NT2/D1 (cell line): ENCODE results near the gene ELAVL4.

ENCODE experiments used
- DNase-seq: peaks from one replicate; pipeline ENCODE4 v3.0.0-alpha.2; 2011; ENCODE audit warnings: low read depth, low spot score
- H3K27me3 ChIP-seq: 2 replicates; pipeline ENCODE4 v1.6.0; 2011; ENCODE audit warnings: mild to moderate bottlenecking; ENCODE audit not compliant: insufficient read length, insufficient read depth
- H3K36me3 ChIP-seq: 2 replicates; pipeline ENCODE4 v1.6.1; 2011; ENCODE audit warnings: mild to moderate bottlenecking, low read length, mixed read lengths; ENCODE audit not compliant: insufficient read depth, insufficient read length
- H3K4me1 ChIP-seq: 2 replicates; pipeline ENCODE4 v1.5.1; 2011; ENCODE audit not compliant: insufficient read depth, insufficient read length
- H3K4me3 ChIP-seq: 2 replicates; pipeline ENCODE4 v1.5.1; 2011; ENCODE audit warnings: low read depth; ENCODE audit not compliant: insufficient read length
- H3K9ac ChIP-seq: 2 replicates; pipeline ENCODE4 v1.6.0; 2011; ENCODE audit warnings: low read depth; ENCODE audit not compliant: insufficient read length
- H3K9me3 ChIP-seq: 2 replicates; pipeline ENCODE4 v1.5.1; 2011; ENCODE audit warnings: mild to moderate bottlenecking, low read length; ENCODE audit not compliant: insufficient read depth
- SUZ12 ChIP-seq: IDR thresholded peaks from 2 replicates; pipeline ENCODE4 v1.6.1; 2011; ENCODE audit not compliant: insufficient read length, insufficient read depth; ENCODE audit errors: extremely low read depth
- YY1 ChIP-seq: IDR thresholded peaks from 2 replicates; pipeline ENCODE4 v1.6.1; 2011; ENCODE audit not compliant: insufficient read length, insufficient read depth
- ZNF274 ChIP-seq: IDR thresholded peaks from 2 replicates; pipeline ENCODE4 v1.6.1; 2011; ENCODE audit warnings: mild to moderate bottlenecking, low read depth, low read length

Gene ELAVL4

GRCh38 chr1:50183378-50184133, 74.8 kb downstream of the ELAVL4 start:
- H3K27me3 ChIP-seq, result no peaks in the 10 kb centered on the region
- no peaks in the 10 kb centered on the region for H3K9me3 ChIP-seq
- DNase-seq, result no peak
- H3K9ac ChIP-seq, result no peak overlapping the region
- no peaks in the 10 kb centered on the region for H3K36me3 ChIP-seq
- no peak overlapping the region for H3K4me3 ChIP-seq
- TF ChIP-seq YY1 (no peak), ZNF274 (no peak), SUZ12 (no peak)
- no peaks in the 10 kb centered on the region for H3K4me1 ChIP-seq

- Histone ChIP-seq H3K36me3 (no peaks in the 10 kb centered on the region), H3K4me3 (no peak overlapping the region), H3K4me1 (no peaks in the 10 kb centered on the region), H3K9me3 (no peaks in the 10 kb centered on the region), H3K27me3 (no peaks in the 10 kb centered on the region), H3K9ac (no peak overlapping the region)
- no peak for DNase-seq
- TF ChIP-seq ZNF274, result no peak
- TF ChIP-seq SUZ12, result no peak
- TF ChIP-seq YY1, result no peak
Measured at GRCh38 chr1:50189369-50189768, 80.6 kb downstream of the ELAVL4 start.

- H3K9ac ChIP-seq, result no peak overlapping the region
- no peak for DNase-seq
Measured at GRCh38 chr1:50193002-50193401, 84.3 kb downstream of the ELAVL4 start.

DNA sequence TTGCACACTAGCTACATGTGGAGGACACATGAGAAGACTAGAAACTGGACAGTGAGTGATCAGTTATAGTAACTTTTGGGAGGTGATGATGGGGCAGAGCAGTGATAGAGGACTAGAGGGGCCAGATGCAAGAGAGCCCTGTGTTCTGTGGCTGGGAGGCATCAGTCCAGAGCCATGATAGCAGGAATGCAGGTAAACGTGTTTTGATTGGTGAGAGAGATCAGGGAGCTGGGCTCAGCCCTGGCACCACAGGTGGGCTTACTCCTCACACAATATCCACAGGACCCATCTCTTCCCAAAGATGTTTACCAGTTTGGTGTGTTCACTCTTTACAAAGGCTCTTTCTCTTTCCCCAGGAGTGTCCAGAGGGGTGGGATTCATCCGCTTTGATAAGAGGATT, 86.5 kb downstream of the ELAVL4 start:
- Histone ChIP-seq H3K9me3 (no peaks in the 10 kb centered on the region), H3K9ac (no peak overlapping the region), H3K27me3 (no peaks in the 10 kb centered on the region), H3K36me3 (no peaks in the 10 kb centered on the region), H3K4me1 (no peaks in the 10 kb centered on the region), H3K4me3 (no peak overlapping the region)
- no peak for DNase-seq
- no peak for TF ChIP-seq SUZ12
- no peak for TF ChIP-seq ZNF274
- TF ChIP-seq YY1, result no peak

More at GRCh38 chr1:50193002-50193401, 84.3 kb downstream of the ELAVL4 start:
- Histone ChIP-seq H3K4me1 (no peaks in the 10 kb centered on the region), H3K9me3 (no peaks in the 10 kb centered on the region), H3K4me3 (no peak overlapping the region), H3K27me3 (no peaks in the 10 kb centered on the region), H3K36me3 (no peaks in the 10 kb centered on the region)
- no peak for TF ChIP-seq YY1
- no peak for TF ChIP-seq ZNF274
- TF ChIP-seq SUZ12, result no peak

- no peak for TF ChIP-seq YY1
- no peak for TF ChIP-seq SUZ12
- no peak for TF ChIP-seq ZNF274
- no peaks in the 10 kb centered on the region for H3K36me3 ChIP-seq
- no peak overlapping the region for H3K4me3 ChIP-seq
- no peaks in the 10 kb centered on the region for H3K9me3 ChIP-seq
- no peak overlapping the region for H3K9ac ChIP-seq
- no peaks in the 10 kb centered on the region for H3K27me3 ChIP-seq
- no peak for DNase-seq
- H3K4me1 ChIP-seq, result no peaks in the 10 kb centered on the region
Measured at GRCh38 chr1:50196081-50196480, 87.4 kb downstream of the ELAVL4 start.

DNA sequence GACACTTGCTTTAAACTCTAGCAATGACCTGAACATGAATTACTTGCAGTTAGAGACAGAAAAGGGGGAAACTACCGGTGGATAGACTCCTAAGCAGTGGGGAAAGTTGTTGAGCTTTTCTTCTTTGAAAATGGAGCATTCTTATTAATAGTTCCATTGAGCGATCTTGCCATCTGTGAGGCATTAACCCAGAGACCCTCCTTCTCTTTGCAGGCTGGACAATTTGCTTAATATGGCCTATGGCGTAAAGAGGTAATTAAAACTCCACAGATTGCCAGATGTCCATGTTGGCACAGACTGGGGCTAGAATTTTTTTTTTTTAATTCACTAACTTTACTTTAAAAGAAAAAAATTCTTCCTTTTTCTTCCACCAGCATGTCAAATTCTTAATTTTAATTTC, 88.5 kb downstream of the ELAVL4 start:
- no peak for DNase-seq
- no peaks in the 10 kb centered on the region for H3K9me3 ChIP-seq
- no peaks in the 10 kb centered on the region for H3K36me3 ChIP-seq
- H3K4me1 ChIP-seq, result no peaks in the 10 kb centered on the region
- H3K4me3 ChIP-seq, result no peak overlapping the region
- no peak overlapping the region for H3K9ac ChIP-seq
- TF ChIP-seq ZNF274 (no peak), YY1 (no peak), SUZ12 (no peak)
- H3K27me3 ChIP-seq, result no peaks in the 10 kb centered on the region

DNA sequence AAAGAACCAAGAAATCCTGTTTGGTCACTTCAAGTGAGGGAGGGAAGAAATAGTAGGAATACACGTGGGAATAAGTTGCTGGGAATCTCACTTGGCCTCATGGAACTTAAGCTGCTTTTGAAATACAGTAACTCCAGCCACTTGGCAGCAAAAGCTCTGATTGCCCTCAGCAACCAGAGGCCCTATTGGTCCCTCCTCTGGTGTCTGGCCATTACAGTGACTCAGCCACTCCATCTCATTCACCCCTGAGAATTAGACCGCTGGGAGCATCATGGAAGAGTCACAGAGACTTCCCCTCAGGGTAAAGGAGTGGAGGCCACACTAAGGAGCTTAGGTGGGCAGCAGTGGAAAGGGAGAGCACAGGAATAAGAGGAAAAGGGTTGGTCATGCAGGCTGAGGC, 99.6 kb downstream of the ELAVL4 start:
- no peaks in the 10 kb centered on the region for H3K9me3 ChIP-seq
- H3K9ac ChIP-seq, result no peak overlapping the region
- no peaks in the 10 kb centered on the region for H3K27me3 ChIP-seq
- H3K36me3 ChIP-seq, result no peaks in the 10 kb centered on the region
- no peak for TF ChIP-seq ZNF274
- TF ChIP-seq YY1, result no peak
- TF ChIP-seq SUZ12, result no peak
- H3K4me3 ChIP-seq, result no peak overlapping the region
- DNase-seq, result no peak
- H3K4me1 ChIP-seq, result no peaks in the 10 kb centered on the region
